Measurements from ENCODE around the gene ATP9A.

- TF ChIP-seq CTCF (IDR thresholded peaks at IDR 0.05 in 2 of 3, conservative IDR thresholded peaks at IDR 0.05 in 1 of 3; ENCODE audit: control insufficient read depth in 2 of 3, extremely low read depth in 1 of 3, insufficient read depth in 1 of 3, low read depth in 3 of 3, low read length in 3 of 3) (no peak), KAT2A (conservative IDR thresholded peaks at IDR 0.05; ENCODE audit: control insufficient read depth, low read depth, low read length) (no peak), SIN3A (IDR thresholded peaks at IDR 0.05; ENCODE audit: low read depth, low read length) (no peak), REST (IDR thresholded peaks at IDR 0.05; ENCODE audit: low read depth, low read length) (no peak), EZH2 (IDR thresholded peaks at IDR 0.05; ENCODE audit: borderline replicate concordance, control insufficient read depth, low read depth, low read length) (no peak), RBBP5 (conservative IDR thresholded peaks at IDR 0.05) (no peak), RELA (IDR thresholded peaks at IDR 0.05; ENCODE audit: borderline replicate concordance, partially characterized antibody) (no peak), CBFB (IDR thresholded peaks at IDR 0.05; ENCODE audit: low read depth) (no peak), EGR1 (IDR thresholded peaks at IDR 0.05; ENCODE audit: borderline replicate concordance in 1 of 2, low read depth in 2 of 2, low read length in 2 of 2) (no peak), RFX5 (IDR thresholded peaks at IDR 0.05; ENCODE audit: low read depth, low read length) (no peak)
Observed at GRCh38 chr20:51602131-51602530, 166.1 kb downstream of the ATP9A start.

All from GM12878 (cell line).